ENCODE data around the gene RAB11FIP3. TPM values are rescaled to one million over a fixed set of nuclear protein-coding genes. Genes with fewer than 3 reads are reported as not detected.

Gene RAB11FIP3
- total RNA-seq, 2 donors from 2014 or later = 39.9 to 45.1 TPM

Other genes starting within 250 kb of the RAB11FIP3 start
- gene HBA1, start 249.0 kb upstream of the RAB11FIP3 start, total RNA-seq = 1 to 10 TPM in 1 of 2 donors, under 1 TPM in 1; 0.65 to 6.5 TPM
- not detected for gene HBQ1, start 245.2 kb upstream of the RAB11FIP3 start, total RNA-seq
- gene LUC7L, start 196.2 kb upstream of the RAB11FIP3 start, total RNA-seq = 100 to 1,000 TPM; 137 to 142 TPM
- 10 to 100 TPM; 20.8 to 21.2 TPM for gene FAM234A, start 190.8 kb upstream of the RAB11FIP3 start, total RNA-seq
- not detected for gene RGS11, start 149.7 kb upstream of the RAB11FIP3 start, total RNA-seq
- gene ARHGDIG, start 145.1 kb upstream of the RAB11FIP3 start, total RNA-seq = not detected
- gene PDIA2, start 142.5 kb upstream of the RAB11FIP3 start, total RNA-seq = under 1 TPM in 1 of 2 donors, not detected in 1; 0.99 TPM
- gene AXIN1, start 72.9 kb upstream of the RAB11FIP3 start, total RNA-seq = 10 to 100 TPM; 38.9 to 42.5 TPM
- 10 to 100 TPM; 25.2 to 25.9 TPM for gene MRPL28, start 55.1 kb upstream of the RAB11FIP3 start, total RNA-seq
- gene PGAP6, start 43.7 kb upstream of the RAB11FIP3 start, total RNA-seq = 100 to 1,000 TPM in 1 of 2 donors, 10 to 100 TPM in 1; 39.7 to 106 TPM
- 10 to 100 TPM; 31.9 to 39.8 TPM for gene NME4, start 28.4 kb upstream of the RAB11FIP3 start, total RNA-seq
- 1 to 10 TPM; 7.5 to 9.0 TPM for gene DECR2, start 23.8 kb upstream of the RAB11FIP3 start, total RNA-seq
- 10 to 100 TPM; 63.9 to 71.0 TPM for gene CAPN15, start 102.1 kb downstream of the RAB11FIP3 start, total RNA-seq
- not detected for gene PRR35, start 134.7 kb downstream of the RAB11FIP3 start, total RNA-seq
- gene NHLRC4, start 141.4 kb downstream of the RAB11FIP3 start, total RNA-seq = 1 to 10 TPM in 1 of 2 donors, under 1 TPM in 1; 0.86 to 1.4 TPM
- gene PIGQ, start 144.3 kb downstream of the RAB11FIP3 start, total RNA-seq = 10 to 100 TPM; 25.6 to 32.4 TPM
- 10 to 100 TPM; 10.6 to 11.6 TPM for gene RAB40C, start 164.4 kb downstream of the RAB11FIP3 start, total RNA-seq
- under 1 TPM; 0.10 to 0.18 TPM for gene WFIKKN1, start 205.3 kb downstream of the RAB11FIP3 start, total RNA-seq
- 10 to 100 TPM; 39.2 to 40.4 TPM for gene METTL26, start 210.7 kb downstream of the RAB11FIP3 start, total RNA-seq
- gene MCRIP2, start 216.2 kb downstream of the RAB11FIP3 start, total RNA-seq = 10 to 100 TPM; 15.7 to 17.1 TPM
- 10 to 100 TPM; 11.1 to 15.3 TPM for gene WDR90, start 223.7 kb downstream of the RAB11FIP3 start, total RNA-seq
- gene RHOT2, start 242.5 kb downstream of the RAB11FIP3 start, total RNA-seq = 100 to 1,000 TPM; 190 to 203 TPM

Data from T-helper 17 cell (primary cell).